Measurements from ENCODE around the gene TNRC6C. TPM values are rescaled to one million over a fixed set of nuclear protein-coding genes. Genes with fewer than 3 reads are reported as not detected.

Gene TNRC6C
- total and polyA plus RNA-seq, 9 of the 15 experiments (the other 6 are each of a cell fraction or from before 2014, with no cell fraction given): 0.20 to 4.9 (median 2.3) TPM

GRCh38 chr17:78128551-78129350 lies 170.2 kb downstream of the TNRC6C start, which contains the start of gene TMC6 (continued):
- TF ChIP-seq CUX1 (CRISPR knock-in tag; IDR thresholded peaks at IDR 0.05) (no peak), XRCC4 (IDR thresholded peaks at IDR 0.05; ENCODE audit: extremely low read depth, insufficient read depth, insufficient read length) (no peak), SETDB1 (IDR thresholded peaks at IDR 0.05; ENCODE audit: low read length) (no peak), POLR2AphosphoS5 (IDR thresholded peaks at IDR 0.05; ENCODE audit: control insufficient read depth, insufficient read depth, low read depth, low read length) (peak; percentile 91), POLR3G (IDR thresholded peaks at IDR 0.05; ENCODE audit: extremely low read depth, insufficient read length, insufficient replicate concordance) (no peak), ETV1 (tag; conservative IDR thresholded peaks at IDR 0.05; ENCODE audit: low read depth) (peak; percentile 87), ZNF282 (CRISPR knock-in tag; IDR thresholded peaks at IDR 0.05) (no peak), GATA2 (CRISPR knock-in tag; IDR thresholded peaks at IDR 0.05) (peak; percentile 84), U2AF2 (optimal IDR thresholded peaks at IDR 0.05; ENCODE audit: low read depth, low read length) (no peak), CLOCK (CRISPR knock-in tag; IDR thresholded peaks at IDR 0.05; ENCODE audit: borderline replicate concordance) (no peak), ZNF239 (CRISPR knock-in tag; IDR thresholded peaks at IDR 0.05) (no peak), FOXM1 (IDR thresholded peaks at IDR 0.05; ENCODE audit: low read depth) (peak; percentile 77; the same call in 1 of the 2 replicates), FOXM1 (CRISPR knock-in tag; IDR thresholded peaks at IDR 0.05; ENCODE audit: low read depth) (no peak), HNRNPUL1 (IDR thresholded peaks at IDR 0.05; ENCODE audit: low read length) (no peak)
- TF ChIP-seq, protein P1, sequence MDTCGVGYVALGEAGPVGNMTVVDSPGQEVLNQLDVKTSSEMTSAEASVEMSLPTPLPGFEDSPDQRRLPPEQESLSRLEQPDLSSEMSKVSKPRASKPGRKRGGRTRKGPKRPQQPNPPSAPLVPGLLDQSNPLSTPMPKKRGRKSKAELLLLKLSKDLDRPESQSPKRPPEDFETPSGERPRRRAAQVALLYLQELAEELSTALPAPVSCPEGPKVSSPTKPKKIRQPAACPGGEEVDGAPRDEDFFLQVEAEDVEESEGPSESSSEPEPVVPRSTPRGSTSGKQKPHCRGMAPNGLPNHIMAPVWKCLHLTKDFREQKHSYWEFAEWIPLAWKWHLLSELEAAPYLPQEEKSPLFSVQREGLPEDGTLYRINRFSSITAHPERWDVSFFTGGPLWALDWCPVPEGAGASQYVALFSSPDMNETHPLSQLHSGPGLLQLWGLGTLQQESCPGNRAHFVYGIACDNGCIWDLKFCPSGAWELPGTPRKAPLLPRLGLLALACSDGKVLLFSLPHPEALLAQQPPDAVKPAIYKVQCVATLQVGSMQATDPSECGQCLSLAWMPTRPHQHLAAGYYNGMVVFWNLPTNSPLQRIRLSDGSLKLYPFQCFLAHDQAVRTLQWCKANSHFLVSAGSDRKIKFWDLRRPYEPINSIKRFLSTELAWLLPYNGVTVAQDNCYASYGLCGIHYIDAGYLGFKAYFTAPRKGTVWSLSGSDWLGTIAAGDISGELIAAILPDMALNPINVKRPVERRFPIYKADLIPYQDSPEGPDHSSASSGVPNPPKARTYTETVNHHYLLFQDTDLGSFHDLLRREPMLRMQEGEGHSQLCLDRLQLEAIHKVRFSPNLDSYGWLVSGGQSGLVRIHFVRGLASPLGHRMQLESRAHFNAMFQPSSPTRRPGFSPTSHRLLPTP (IDR thresholded peaks at IDR 0.05; ENCODE audit: borderline replicate concordance, extremely low read depth, insufficient read length): no peak
